K562 (cell line): Measurements from ENCODE around the gene GPR162. TPM values are rescaled to one million over a fixed set of nuclear protein-coding genes. Genes with fewer than 3 reads are reported as not detected.

Source experiments
- EHMT2 ChIP-seq: fragments of 450-650 bp; IDR thresholded peaks from 2 replicates; pipeline ENCODE4 v1.6.1; 2018; ENCODE audit warnings: antibody characterized with exemption
- ILF3 ChIP-seq: fragments of 450-650 bp; IDR thresholded peaks from 2 replicates; pipeline ENCODE4 v1.6.1; 2018; ENCODE audit warnings: antibody characterized with exemption, mild to moderate bottlenecking, moderate library complexity, borderline replicate concordance
- RAD51 ChIP-seq: fragments of 450-650 bp; IDR thresholded peaks from 2 replicates; pipeline ENCODE4 v1.7.1; 2016; ENCODE audit warnings: low read depth, mild to moderate bottlenecking, borderline replicate concordance
- RHOXF2B ChIP-seq: fragments of 250-450 bp; sonication (Bioruptor Pico); conservative IDR thresholded peaks from 2 replicates; pipeline ENCODE4 v1.5.1; 2021
- SIX5 ChIP-seq, 2 experiments: IDR thresholded peaks; 2 replicates each; pipeline ENCODE4 v1.6.1; 2011; ENCODE audit warnings: low read length in 2 of 2, borderline replicate concordance in 1 of 2, low read depth in 1 of 2, mild to moderate bottlenecking in 1 of 2, moderate library complexity in 1 of 2; ENCODE audit not compliant: insufficient read depth in 1 of 2
- SMARCE1 ChIP-seq: fragments of 450-650 bp; IDR thresholded peaks from 2 replicates; pipeline ENCODE4 v1.7.1; 2016; ENCODE audit warnings: mild to moderate bottlenecking
- STAT6 ChIP-seq: sonication (generic); formaldehyde crosslinking; IDR thresholded peaks from 2 replicates; pipeline ENCODE4 v1.8.1; 2023; ENCODE audit warnings: mild to moderate bottlenecking, missing genetic modification reagents
- TAF9B ChIP-seq: fragments of 450-650 bp; IDR thresholded peaks from 2 replicates; pipeline ENCODE4 v1.6.1; 2018; ENCODE audit warnings: mild to moderate bottlenecking; ENCODE audit not compliant: partially characterized antibody
- TOE1 ChIP-seq, 2 experiments: fragments of 450-650 bp in 1 of 2; sonication (generic) in 1 of 2; formaldehyde crosslinking in 1 of 2; IDR thresholded peaks; 2 replicates each; pipeline versions ENCODE4 v1.7.1 to v1.8.0; 2016 to 2022; ENCODE audit warnings: borderline replicate concordance in 2 of 2, mild to moderate bottlenecking in 2 of 2, antibody characterized with exemption in 1 of 2, inconsistent platforms in 1 of 2, low read depth in 1 of 2, missing genetic modification reagents in 1 of 2, moderate library complexity in 1 of 2
- WHSC1 ChIP-seq: IDR thresholded peaks from one replicate; pipeline ENCODE4 v1.6.1; 2012; ENCODE audit warnings: low read length, control low read depth, inconsistent platforms
- polyA plus RNA-seq, 8 experiments: library from polyadenylated mRNA; depleted of rRNA in 4 of 8; stranded (reverse) in 5 of 8; unstranded in 3 of 8; fragments of >200 nt; fragmentation: Nextera tagmentation in 2 of 8; fragmentation: Illumina TruSeq in 1 of 8; extraction: Ambion mirVana in 2 of 8; extraction: Trizol in 1 of 8; gene quantifications; 2 replicates each; pipeline versions ENCODE4 v1.2.1 to v1.2.3, GENCODE V29; 2011 to 2014; ENCODE audit warnings: inconsistent platforms in 1 of 8, missing spikeins in 1 of 8
- total RNA-seq, 7 experiments: library from RNA; depleted of rRNA in 6 of 7; stranded (reverse); fragments of >200 nt in 6 of 7; fragmentation: Illumina TruSeq in 2 of 7; extraction: Trizol in 2 of 7; gene quantifications; 2 replicates each; pipeline versions ENCODE4 v1.2.1 to v1.2.3, GENCODE V29; 2011 to 2021; ENCODE audit warnings: low replicate concordance in 1 of 7
- TF ChIP-seq, protein P1 (sequence below), 2 experiments: fragments of 450-650 bp; IDR thresholded peaks; 2 replicates each; pipeline ENCODE4 v1.6.1; 2018; ENCODE audit warnings: mild to moderate bottlenecking in 2 of 2, low read depth in 1 of 2; ENCODE audit not compliant: partially characterized antibody in 2 of 2

The GPR162 gene
- total and polyA plus RNA-seq, 9 of the 15 experiments (the other 6 are each of a cell fraction or from before 2014, with no cell fraction given) = 0.65 to 1.8 (median 1.1) TPM; not detected in 2

DNA sequence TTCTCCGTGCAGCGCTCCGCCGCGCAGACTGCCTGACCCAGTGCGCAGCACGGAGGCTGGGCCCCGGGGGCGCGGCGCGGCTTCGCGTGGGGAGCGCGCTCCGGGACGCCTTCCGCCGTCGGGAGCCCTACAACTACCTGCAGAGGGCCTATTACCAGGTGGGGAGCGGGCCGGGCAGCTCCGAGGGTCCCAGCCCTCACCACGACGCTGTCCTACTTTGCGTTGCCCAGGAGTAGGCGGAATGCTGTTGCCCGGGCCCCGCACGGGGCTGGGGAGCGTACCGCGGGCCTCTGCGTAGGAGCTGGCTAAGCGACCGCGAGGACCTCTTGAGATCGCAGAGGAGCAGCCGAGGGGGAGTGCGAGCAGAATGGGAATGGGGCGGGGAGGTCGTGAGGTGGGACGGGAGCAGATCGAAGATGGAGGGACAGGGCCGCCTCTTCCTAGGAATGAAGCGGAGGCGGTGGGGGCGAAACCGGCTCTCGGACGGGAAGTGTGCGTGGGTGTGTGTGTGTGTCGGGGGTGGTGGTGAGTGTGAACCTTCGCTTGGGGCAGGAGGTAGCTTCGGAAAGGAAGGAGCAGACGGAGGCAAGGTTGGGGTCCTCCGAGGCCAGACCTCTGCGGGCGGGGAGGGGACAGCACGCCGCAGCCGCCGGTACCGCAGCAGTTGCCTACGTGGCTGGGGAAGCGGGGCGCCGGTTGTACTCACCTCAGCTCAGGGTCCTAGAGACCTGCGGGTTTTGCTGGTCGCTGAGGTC lies 7.3 kb downstream of the GPR162 start (continued):
- no peak for TF ChIP-seq TAF9B
- peak; percentile 81; the same call in 1 of the 2 replicates for TF ChIP-seq TOE1 (IDR thresholded peaks at IDR 0.05; ENCODE audit: borderline replicate concordance)
- TF ChIP-seq TOE1 (CRISPR knock-in tag; IDR thresholded peaks at IDR 0.05; ENCODE audit: borderline replicate concordance, low read depth) = no peak
- TF ChIP-seq RAD51 = no peak
- TF ChIP-seq SMARCE1 = peak; percentile 53; the same call in 1 of the 2 replicates
- TF ChIP-seq STAT6 = no peak
- TF ChIP-seq, protein P1, sequence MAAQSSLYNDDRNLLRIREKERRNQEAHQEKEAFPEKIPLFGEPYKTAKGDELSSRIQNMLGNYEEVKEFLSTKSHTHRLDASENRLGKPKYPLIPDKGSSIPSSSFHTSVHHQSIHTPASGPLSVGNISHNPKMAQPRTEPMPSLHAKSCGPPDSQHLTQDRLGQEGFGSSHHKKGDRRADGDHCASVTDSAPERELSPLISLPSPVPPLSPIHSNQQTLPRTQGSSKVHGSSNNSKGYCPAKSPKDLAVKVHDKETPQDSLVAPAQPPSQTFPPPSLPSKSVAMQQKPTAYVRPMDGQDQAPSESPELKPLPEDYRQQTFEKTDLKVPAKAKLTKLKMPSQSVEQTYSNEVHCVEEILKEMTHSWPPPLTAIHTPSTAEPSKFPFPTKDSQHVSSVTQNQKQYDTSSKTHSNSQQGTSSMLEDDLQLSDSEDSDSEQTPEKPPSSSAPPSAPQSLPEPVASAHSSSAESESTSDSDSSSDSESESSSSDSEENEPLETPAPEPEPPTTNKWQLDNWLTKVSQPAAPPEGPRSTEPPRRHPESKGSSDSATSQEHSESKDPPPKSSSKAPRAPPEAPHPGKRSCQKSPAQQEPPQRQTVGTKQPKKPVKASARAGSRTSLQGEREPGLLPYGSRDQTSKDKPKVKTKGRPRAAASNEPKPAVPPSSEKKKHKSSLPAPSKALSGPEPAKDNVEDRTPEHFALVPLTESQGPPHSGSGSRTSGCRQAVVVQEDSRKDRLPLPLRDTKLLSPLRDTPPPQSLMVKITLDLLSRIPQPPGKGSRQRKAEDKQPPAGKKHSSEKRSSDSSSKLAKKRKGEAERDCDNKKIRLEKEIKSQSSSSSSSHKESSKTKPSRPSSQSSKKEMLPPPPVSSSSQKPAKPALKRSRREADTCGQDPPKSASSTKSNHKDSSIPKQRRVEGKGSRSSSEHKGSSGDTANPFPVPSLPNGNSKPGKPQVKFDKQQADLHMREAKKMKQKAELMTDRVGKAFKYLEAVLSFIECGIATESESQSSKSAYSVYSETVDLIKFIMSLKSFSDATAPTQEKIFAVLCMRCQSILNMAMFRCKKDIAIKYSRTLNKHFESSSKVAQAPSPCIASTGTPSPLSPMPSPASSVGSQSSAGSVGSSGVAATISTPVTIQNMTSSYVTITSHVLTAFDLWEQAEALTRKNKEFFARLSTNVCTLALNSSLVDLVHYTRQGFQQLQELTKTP (IDR thresholded peaks at IDR 0.05; ENCODE audit: low read depth in 1 of 2, partially characterized antibody in 2 of 2) = peak in 1 of 2 experiments; percentile 59
- TF ChIP-seq SIX5 (IDR thresholded peaks at IDR 0.05; ENCODE audit: borderline replicate concordance in 1 of 2, insufficient read depth in 1 of 2, low read depth in 1 of 2, low read length in 2 of 2) = no peak
- no peak for TF ChIP-seq EHMT2
- no peak for TF ChIP-seq WHSC1
- no peak for TF ChIP-seq ILF3
- no peak for TF ChIP-seq RHOXF2B
